Measurements from ENCODE around the gene TAC3. TPM values are rescaled to one million over a fixed set of nuclear protein-coding genes. Genes with fewer than 3 reads are reported as not detected.
A peak's percentile ranks its signal among the peaks of the same experiment; 100 is the strongest.
"Not testable (repeated sequence)": the region's sequence is repeated elsewhere in the genome, so short reads cannot be mapped to it uniquely, and the experiment has no call there.

TAC3 gene
- polyA plus RNA-seq: 1 to 10 TPM; 3.4 to 8.9 (median 5.6) TPM
- long read RNA-seq, donor 1, transcript TAC3-209 (7 exons, 816 nt): major isoform, 5 of 49 reads
- long read RNA-seq, donor 1, partial matches to known transcripts: 44 of 49 reads
- long read RNA-seq, donor 1, other reads (novel, unspliced or antisense): 0 of 49 reads
- long read RNA-seq, donor 2, partial matches to known transcripts: 0 of 1 reads
- long read RNA-seq, donor 2, other reads (novel, unspliced or antisense): 0 of 1 reads
- long read RNA-seq, donor 3, partial matches to known transcripts: 0 of 3 reads
- long read RNA-seq, donor 3, other reads (novel, unspliced or antisense): 0 of 3 reads
- long read RNA-seq, donor 4: 0 reads
- long read RNA-seq, donor 5: 0 reads
- long read RNA-seq, donor 6, partial matches to known transcripts: 0 of 1 reads
- long read RNA-seq, donor 6, other reads (novel, unspliced or antisense): 0 of 1 reads
- long read RNA-seq, donor 7: 0 reads
- long read RNA-seq, donor 8: 0 reads
- long read RNA-seq, donor 9, partial matches to known transcripts: 0 of 2 reads
- long read RNA-seq, donor 9, other reads (novel, unspliced or antisense): 0 of 2 reads
- long read RNA-seq, donor 10, transcript TAC3-209 (7 exons, 816 nt): major isoform, 8 of 8 reads
- long read RNA-seq, donor 10, partial matches to known transcripts: 0 of 8 reads
- long read RNA-seq, donor 10, other reads (novel, unspliced or antisense): 0 of 8 reads

- Histone ChIP-seq H3K9me3 (ENCODE audit: control insufficient read depth in 2 of 2, insufficient read depth in 1 of 2, low read depth in 1 of 2, low read length in 1 of 2) (no peaks in the 10 kb centered on the region), H3K27ac (ENCODE audit: low read depth in 1 of 3, low read length in 2 of 3) (no peak within 1 kb of the TSS), H3K4me1 (ENCODE audit: control insufficient read depth in 3 of 3, insufficient read depth in 2 of 3, low read depth in 1 of 3, low read length in 2 of 3) (no peaks in the 10 kb centered on the region), H3K27me3 (ENCODE audit: control insufficient read depth in 3 of 3, insufficient read depth in 3 of 3, low read length in 3 of 3) (peaks cover 0 to 13% (median 0%) of the 10 kb centered on the region in 3 donors), H3K4me3 (ENCODE audit: low read depth in 1 of 3, low read length in 3 of 3) (no peak within 1 kb of the TSS), H3K36me3 (ENCODE audit: control insufficient read depth in 3 of 3, insufficient read depth in 2 of 3, low read depth in 1 of 3, low read length in 3 of 3) (peaks cover 0 to 5% (median 0%) of the 10 kb centered on the region in 3 donors)
- no peak for DNase-seq
- 57 to 70% (median 60%) methylated on average over 5 to 6 of the region's 6 CpGs for WGBS, 3 donors
- FAIRE-seq: no peak
Observed at GRCh38 chr12:57016348-57016747, at the start of gene TAC3. Gene TAC3, minus strand, starts transcription at chr12:57016529. Its CDS starts 732 bp downstream, at chr12:57015797.

DNA sequence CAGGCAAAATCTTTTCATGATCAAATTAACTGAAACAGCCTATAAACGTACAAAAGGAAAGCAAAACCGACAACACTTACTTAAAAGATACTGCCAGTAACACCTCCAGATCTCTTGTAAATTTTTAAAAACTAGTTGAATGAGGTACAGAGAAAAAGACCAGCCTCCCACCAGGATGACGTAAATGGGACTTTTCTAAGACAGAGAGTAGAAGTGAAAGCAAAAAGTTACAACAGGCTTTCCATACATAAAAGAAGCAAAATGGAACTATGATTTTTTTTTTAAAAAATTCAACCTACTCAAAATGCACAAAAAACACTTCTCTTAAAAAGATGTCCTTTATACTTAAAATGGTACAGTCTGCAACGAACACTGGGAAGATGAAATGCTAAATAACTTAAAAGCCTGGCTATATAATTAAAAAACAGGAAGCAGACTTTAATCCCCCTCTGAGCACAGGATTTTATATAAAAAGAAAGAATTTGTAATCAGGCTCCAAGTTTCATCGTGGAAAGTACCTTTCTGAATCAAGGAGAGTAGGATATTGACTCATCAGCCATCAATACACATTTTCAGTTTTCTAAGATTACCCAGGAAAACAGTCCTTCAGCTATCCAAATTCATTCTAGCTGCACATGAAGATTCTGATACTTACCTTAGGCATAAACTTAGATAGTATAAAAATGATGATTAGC is 47.8 kb upstream of the TAC3 start:
- Histone ChIP-seq H3K27me3 (ENCODE audit: control insufficient read depth in 3 of 3, insufficient read depth in 3 of 3, low read length in 3 of 3) (no peaks in the 10 kb centered on the region), H3K4me3 (ENCODE audit: low read depth in 1 of 3, low read length in 3 of 3) (no peak overlapping the region), H3K27ac (ENCODE audit: low read depth in 1 of 3, low read length in 2 of 3) (no peak overlapping the region), H3K4me1 (ENCODE audit: control insufficient read depth in 3 of 3, insufficient read depth in 2 of 3, low read depth in 1 of 3, low read length in 2 of 3) (peaks cover 0 to 17% (median 3%) of the 10 kb centered on the region in 3 donors), H3K9me3 (ENCODE audit: control insufficient read depth in 2 of 2, insufficient read depth in 1 of 2, low read depth in 1 of 2, low read length in 1 of 2) (no peaks in the 10 kb centered on the region), H3K36me3 (ENCODE audit: control insufficient read depth in 3 of 3, insufficient read depth in 2 of 3, low read depth in 1 of 3, low read length in 3 of 3) (peaks cover 0 to 12% (median 2%) of the 10 kb centered on the region in 3 donors)
- FAIRE-seq: peak; percentile 26
- WGBS, 3 donors: 51 to 72% (median 58%) methylated on average over 5 of the region's 5 CpGs
- no peak for DNase-seq

- DNase-seq: no peak
- no peak overlapping the region for H3K4me3 ChIP-seq (ENCODE audit: low read depth in 1 of 3, low read length in 3 of 3)
- H3K27me3 ChIP-seq (ENCODE audit: control insufficient read depth in 3 of 3, insufficient read depth in 3 of 3, low read length in 3 of 3): no peaks in the 10 kb centered on the region
- FAIRE-seq: no peak
- no peaks in the 10 kb centered on the region for H3K9me3 ChIP-seq (ENCODE audit: control insufficient read depth in 2 of 2, insufficient read depth in 1 of 2, low read depth in 1 of 2, low read length in 1 of 2)
- peaks cover 0 to 8% (median 6%) of the 10 kb centered on the region in 3 donors for H3K36me3 ChIP-seq (ENCODE audit: control insufficient read depth in 3 of 3, insufficient read depth in 2 of 3, low read depth in 1 of 3, low read length in 3 of 3)
- WGBS, 3 donors: 84 to 100% (median 93%) methylated on average over 1 of the region's 1 CpG
- H3K4me1 ChIP-seq (ENCODE audit: control insufficient read depth in 3 of 3, insufficient read depth in 2 of 3, low read depth in 1 of 3, low read length in 2 of 3): peaks cover 0 to 29% (median 9%) of the 10 kb centered on the region in 3 donors
- H3K27ac ChIP-seq (ENCODE audit: low read depth in 1 of 3, low read length in 2 of 3): no peak overlapping the region
Observed at GRCh38 chr12:57058454-57058853, 42.1 kb upstream of the TAC3 start.

DNA sequence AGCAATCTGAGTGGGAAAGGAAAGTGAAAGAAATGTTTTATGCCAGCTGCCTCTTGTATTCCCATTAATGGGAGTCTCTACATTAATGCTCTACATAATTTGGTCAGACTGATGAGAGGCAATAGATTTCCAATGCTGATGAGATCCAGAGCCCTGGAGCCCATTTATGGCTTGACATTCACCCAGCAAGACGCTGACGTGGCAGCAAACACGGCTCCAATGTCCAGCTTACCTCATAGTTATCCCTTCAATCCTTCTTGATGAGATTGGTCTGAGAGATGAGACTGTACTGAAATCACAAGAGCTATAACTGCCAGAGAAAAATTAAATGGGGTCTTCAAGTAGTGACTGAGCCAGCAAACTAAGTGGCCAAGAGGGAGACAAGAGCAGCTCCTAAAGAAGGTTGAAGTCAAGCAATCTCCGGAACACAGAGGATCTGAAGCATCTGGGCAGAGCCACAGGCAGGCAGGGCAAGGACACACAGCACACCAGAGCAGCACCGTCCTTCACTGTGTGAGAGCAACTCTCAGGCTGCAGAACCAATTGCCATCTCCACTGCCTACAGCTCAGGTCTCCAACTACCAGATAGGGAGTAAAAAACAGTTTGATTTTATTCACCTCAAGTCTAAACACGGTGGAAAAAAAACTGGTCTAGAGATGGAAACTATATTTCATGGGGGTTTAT is 40.9 kb upstream of the TAC3 start:
- WGBS, 3 donors: 55 to 60% (median 60%) methylated on average over 6 of the region's 6 CpGs
- peaks cover 0 to 29% (median 9%) of the 10 kb centered on the region in 3 donors for H3K4me1 ChIP-seq (ENCODE audit: control insufficient read depth in 3 of 3, insufficient read depth in 2 of 3, low read depth in 1 of 3, low read length in 2 of 3)
- H3K36me3 ChIP-seq (ENCODE audit: control insufficient read depth in 3 of 3, insufficient read depth in 2 of 3, low read depth in 1 of 3, low read length in 3 of 3): peaks cover 0 to 6% (median 6%) of the 10 kb centered on the region in 3 donors
- no peaks in the 10 kb centered on the region for H3K27me3 ChIP-seq (ENCODE audit: control insufficient read depth in 3 of 3, insufficient read depth in 3 of 3, low read length in 3 of 3)
- H3K9me3 ChIP-seq (ENCODE audit: control insufficient read depth in 2 of 2, insufficient read depth in 1 of 2, low read depth in 1 of 2, low read length in 1 of 2): no peaks in the 10 kb centered on the region
- H3K4me3 ChIP-seq (ENCODE audit: low read depth in 1 of 3, low read length in 3 of 3): no peak overlapping the region
- no peak for FAIRE-seq
- DNase-seq: peak; percentile 39 to 77
- peak overlapping the region; percentile 42 to 73 (median 58) for H3K27ac ChIP-seq (ENCODE audit: low read depth in 1 of 3, low read length in 2 of 3)

DNA sequence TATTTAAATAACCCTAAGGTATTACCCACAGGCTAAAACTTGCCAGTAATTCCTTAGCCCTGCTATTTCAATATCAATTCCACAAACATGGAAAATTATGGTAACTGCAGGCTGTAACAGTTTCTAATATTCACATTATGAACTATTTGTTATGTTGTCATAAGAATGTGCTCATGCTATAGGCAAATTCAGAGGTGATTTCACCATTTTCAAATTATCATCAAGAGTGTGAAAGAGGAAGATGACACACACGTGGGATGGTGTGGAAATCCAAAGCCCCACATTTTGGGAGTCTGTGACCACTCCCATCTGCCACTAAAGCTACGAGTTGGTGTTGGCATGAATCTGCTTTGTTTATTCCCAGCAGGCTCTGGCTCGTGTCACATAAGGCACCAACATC is 39.5 kb upstream of the TAC3 start:
- peaks cover 4 to 37% (median 9%) of the 10 kb centered on the region in 3 donors for H3K4me1 ChIP-seq (ENCODE audit: control insufficient read depth in 3 of 3, insufficient read depth in 2 of 3, low read depth in 1 of 3, low read length in 2 of 3)
- FAIRE-seq (no peak), DNase-seq (no peak)
- H3K36me3 ChIP-seq (ENCODE audit: control insufficient read depth in 3 of 3, insufficient read depth in 2 of 3, low read depth in 1 of 3, low read length in 3 of 3): peaks cover 0 to 6% (median 3%) of the 10 kb centered on the region in 3 donors
- no peaks in the 10 kb centered on the region for H3K9me3 ChIP-seq (ENCODE audit: control insufficient read depth in 2 of 2, insufficient read depth in 1 of 2, low read depth in 1 of 2, low read length in 1 of 2)
- WGBS, 3 donors: 65 to 81% (median 79%) methylated on average over 3 of the region's 3 CpGs
- no peak overlapping the region for H3K4me3 ChIP-seq (ENCODE audit: low read depth in 1 of 3, low read length in 3 of 3)
- H3K27ac ChIP-seq (ENCODE audit: low read depth in 1 of 3, low read length in 2 of 3): no peak overlapping the region
- H3K27me3 ChIP-seq (ENCODE audit: control insufficient read depth in 3 of 3, insufficient read depth in 3 of 3, low read length in 3 of 3): no peaks in the 10 kb centered on the region

DNA sequence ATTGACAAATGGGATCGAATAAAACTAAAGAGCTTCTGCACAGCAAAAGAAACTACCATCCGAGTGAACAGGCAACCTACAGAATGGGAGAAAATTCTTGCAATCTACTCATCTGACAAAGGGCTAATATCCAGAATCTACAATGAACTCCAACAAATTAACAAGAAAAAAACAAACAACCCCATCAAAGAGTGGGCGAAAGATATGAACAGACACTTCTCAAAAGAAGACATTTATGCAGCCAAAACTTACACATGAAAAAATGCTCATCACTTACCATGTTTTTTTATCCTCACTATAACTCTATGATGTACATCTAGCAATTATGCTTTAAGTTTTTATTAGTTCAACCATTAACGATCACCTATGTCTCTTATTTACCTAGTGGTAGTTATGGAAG is 37.6 kb upstream of the TAC3 start:
- not testable (repeated sequence) for H3K4me3 ChIP-seq (ENCODE audit: low read depth in 1 of 3, low read length in 3 of 3); FAIRE-seq; H3K27me3 ChIP-seq (ENCODE audit: control insufficient read depth in 3 of 3, insufficient read depth in 3 of 3, low read length in 3 of 3); H3K9me3 ChIP-seq (ENCODE audit: control insufficient read depth in 2 of 2, insufficient read depth in 1 of 2, low read depth in 1 of 2, low read length in 1 of 2); H3K27ac ChIP-seq (ENCODE audit: low read depth in 1 of 3, low read length in 2 of 3); H3K36me3 ChIP-seq (ENCODE audit: control insufficient read depth in 3 of 3, insufficient read depth in 2 of 3, low read depth in 1 of 3, low read length in 3 of 3); DNase-seq
- H3K4me1 ChIP-seq (ENCODE audit: control insufficient read depth in 3 of 3, insufficient read depth in 2 of 3, low read depth in 1 of 3, low read length in 2 of 3): peaks cover 4 to 26% (median 6%) of the 10 kb centered on the region in 3 donors
- 92 to 98% (median 94%) methylated on average over 4 of the region's 4 CpGs for WGBS, 3 donors

GRCh38 chr12:57053146-57053545 is 36.8 kb upstream of the TAC3 start:
- H3K9me3 ChIP-seq (ENCODE audit: control insufficient read depth in 2 of 2, insufficient read depth in 1 of 2, low read depth in 1 of 2, low read length in 1 of 2); H3K36me3 ChIP-seq (ENCODE audit: control insufficient read depth in 3 of 3, insufficient read depth in 2 of 3, low read depth in 1 of 3, low read length in 3 of 3); DNase-seq; H3K27ac ChIP-seq (ENCODE audit: low read depth in 1 of 3, low read length in 2 of 3); FAIRE-seq; H3K27me3 ChIP-seq (ENCODE audit: control insufficient read depth in 3 of 3, insufficient read depth in 3 of 3, low read length in 3 of 3); H3K4me3 ChIP-seq (ENCODE audit: low read depth in 1 of 3, low read length in 3 of 3): not testable (repeated sequence)
- 96 to 99% (median 98%) methylated on average over 4 of the region's 4 CpGs for WGBS, 3 donors
- H3K4me1 ChIP-seq (ENCODE audit: control insufficient read depth in 3 of 3, insufficient read depth in 2 of 3, low read depth in 1 of 3, low read length in 2 of 3): peaks cover 4 to 25% (median 4%) of the 10 kb centered on the region in 3 donors
